Measurements from ENCODE around the gene MAFG.

GRCh38 chr17:81942167-81942553, 14.6 kb upstream of the MAFG start:
- TF ChIP-seq, protein P1, sequence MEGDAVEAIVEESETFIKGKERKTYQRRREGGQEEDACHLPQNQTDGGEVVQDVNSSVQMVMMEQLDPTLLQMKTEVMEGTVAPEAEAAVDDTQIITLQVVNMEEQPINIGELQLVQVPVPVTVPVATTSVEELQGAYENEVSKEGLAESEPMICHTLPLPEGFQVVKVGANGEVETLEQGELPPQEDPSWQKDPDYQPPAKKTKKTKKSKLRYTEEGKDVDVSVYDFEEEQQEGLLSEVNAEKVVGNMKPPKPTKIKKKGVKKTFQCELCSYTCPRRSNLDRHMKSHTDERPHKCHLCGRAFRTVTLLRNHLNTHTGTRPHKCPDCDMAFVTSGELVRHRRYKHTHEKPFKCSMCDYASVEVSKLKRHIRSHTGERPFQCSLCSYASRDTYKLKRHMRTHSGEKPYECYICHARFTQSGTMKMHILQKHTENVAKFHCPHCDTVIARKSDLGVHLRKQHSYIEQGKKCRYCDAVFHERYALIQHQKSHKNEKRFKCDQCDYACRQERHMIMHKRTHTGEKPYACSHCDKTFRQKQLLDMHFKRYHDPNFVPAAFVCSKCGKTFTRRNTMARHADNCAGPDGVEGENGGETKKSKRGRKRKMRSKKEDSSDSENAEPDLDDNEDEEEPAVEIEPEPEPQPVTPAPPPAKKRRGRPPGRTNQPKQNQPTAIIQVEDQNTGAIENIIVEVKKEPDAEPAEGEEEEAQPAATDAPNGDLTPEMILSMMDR (IDR thresholded peaks at IDR 0.05): no peak
- TF ChIP-seq POLR2A (IDR thresholded peaks at IDR 0.05): no peak

Measured in Peyer's patch (tissue), 4 donors.